SU-DHL-6 (cell line): ENCODE measurements around the gene COX19.

ENCODE experiments used
- H2AFZ ChIP-seq: fragments of 200-600 bp; sonication (generic); 2 replicates; pipeline ENCODE4 v1.6.1; 2014; ENCODE audit warnings: low read depth, mild to moderate bottlenecking, moderate library complexity, mixed read lengths, antibody characterized with exemption, low read length; ENCODE audit not compliant: severe bottlenecking
- H3F3A ChIP-seq: fragments of 200-600 bp; shearing (Covaris generic); 2 replicates; pipeline ENCODE4 v1.6.0; 2016; ENCODE audit warnings: antibody characterized with exemption, mild to moderate bottlenecking; ENCODE audit not compliant: insufficient read depth
- H3K27ac ChIP-seq: fragments of 200-600 bp; sonication (generic); 2 replicates; pipeline ENCODE4 v1.5.1; 2016; ENCODE audit warnings: low read depth, mild to moderate bottlenecking, low read length, moderate library complexity, mixed read lengths
- H3K27me3 ChIP-seq: fragments of 200-600 bp; sonication (generic), shearing (Covaris generic); 2 replicates; pipeline ENCODE4 v1.6.0; 2014; ENCODE audit warnings: mild to moderate bottlenecking, low read length
- H3K36me3 ChIP-seq: fragments of 200-600 bp; sonication (generic); 2 replicates; pipeline ENCODE4 v1.6.1; 2014; ENCODE audit warnings: mild to moderate bottlenecking, low read length, mixed read lengths
- H3K4me2 ChIP-seq: fragments of 300-600, 200-600 bp; shearing (Covaris generic), sonication (generic); 2 replicates; pipeline ENCODE4 v1.6.0; 2014; ENCODE audit warnings: low read length, low read depth, mild to moderate bottlenecking; ENCODE audit not compliant: poor library complexity, severe bottlenecking
- H3K4me3 ChIP-seq: fragments of 200-600 bp; sonication (generic); 2 replicates; pipeline ENCODE4 v1.5.1; 2014; ENCODE audit warnings: antibody characterized with exemption, low read length, mild to moderate bottlenecking, mixed read lengths; ENCODE audit not compliant: insufficient read depth, poor library complexity, severe bottlenecking
- H3K79me2 ChIP-seq: fragments of 200-600 bp; sonication (generic); 2 replicates; pipeline ENCODE4 v1.6.1; 2014; ENCODE audit warnings: mild to moderate bottlenecking, low read length, moderate library complexity; ENCODE audit not compliant: insufficient read depth
- H3K9ac ChIP-seq: fragments of 200-600 bp; sonication (generic); 2 replicates; pipeline ENCODE4 v1.7.0; 2014; ENCODE audit warnings: mild to moderate bottlenecking, low read length
- H3K9me2 ChIP-seq: fragments of 200-600 bp; sonication (generic); replicated peaks from 2 replicates; pipeline ENCODE4 v1.6.1; 2014; ENCODE audit warnings: low read length; ENCODE audit not compliant: insufficient read depth
- H3K9me3 ChIP-seq: fragments of 200-600 bp; sonication (generic); 2 replicates; pipeline ENCODE4 v1.6.1; 2014; ENCODE audit warnings: low read length, mixed read lengths; ENCODE audit not compliant: insufficient read depth
- H4K20me1 ChIP-seq: fragments of 200-600 bp; sonication (generic); 2 replicates; pipeline ENCODE4 v1.6.1; 2014; ENCODE audit warnings: low read depth, mild to moderate bottlenecking, antibody characterized with exemption, low read length, moderate library complexity, mixed read lengths
- CTCF ChIP-seq: fragments of 200-600 bp; sonication (generic); IDR thresholded peaks from one replicate; pipeline ENCODE4 v1.5.1; 2017; ENCODE audit warnings: antibody characterized with exemption, mild to moderate bottlenecking, low read length, moderate library complexity; ENCODE audit not compliant: insufficient read depth, poor library complexity, severe bottlenecking
- EZH2phosphoT487 ChIP-seq: fragments of 200-600 bp; sonication (generic), shearing (Covaris generic); conservative IDR thresholded peaks from 2 replicates; pipeline ENCODE4 v1.6.1; 2018; ENCODE audit warnings: mild to moderate bottlenecking, antibody characterized with exemption, low read length, moderate library complexity, mixed read lengths

The COX19 gene

GRCh38 chr7:919114-919442 lies 56.3 kb downstream of the COX19 start:
- H3F3A ChIP-seq, result no peaks in the 10 kb centered on the region
- H4K20me1 ChIP-seq, result no peaks in the 10 kb centered on the region
- no peaks in the 10 kb centered on the region for H3K9me3 ChIP-seq
- H3K79me2 ChIP-seq, result no peaks in the 10 kb centered on the region
- TF ChIP-seq EZH2phosphoT487, result no peak
- no peak for TF ChIP-seq CTCF
- H3K9me2 ChIP-seq, result no peaks in the 10 kb centered on the region
- no peak overlapping the region for H2AFZ ChIP-seq
- no peak overlapping the region for H3K27ac ChIP-seq
- H3K27me3 ChIP-seq, result no peaks in the 10 kb centered on the region
- H3K36me3 ChIP-seq, result no peaks in the 10 kb centered on the region
- no peak overlapping the region for H3K4me3 ChIP-seq
- no peak overlapping the region for H3K4me2 ChIP-seq
- no peak overlapping the region for H3K9ac ChIP-seq

GRCh38 chr7:918441-919113 lies 56.8 kb downstream of the COX19 start:
- Histone ChIP-seq H3K27me3 (no peaks in the 10 kb centered on the region), H3K36me3 (no peaks in the 10 kb centered on the region), H3K4me2 (no peak overlapping the region), H2AFZ (no peak overlapping the region), H3K4me3 (no peak overlapping the region), H3K27ac (no peak overlapping the region), H4K20me1 (no peaks in the 10 kb centered on the region), H3K79me2 (no peaks in the 10 kb centered on the region), H3K9ac (no peak overlapping the region), H3K9me2 (no peaks in the 10 kb centered on the region), H3F3A (no peaks in the 10 kb centered on the region), H3K9me3 (no peaks in the 10 kb centered on the region)
- TF ChIP-seq CTCF (no peak), EZH2phosphoT487 (no peak)

- H4K20me1 ChIP-seq, result no peaks in the 10 kb centered on the region
- no peak overlapping the region for H2AFZ ChIP-seq
- no peaks in the 10 kb centered on the region for H3K9me2 ChIP-seq
- no peak overlapping the region for H3K9ac ChIP-seq
- H3K4me3 ChIP-seq, result no peak overlapping the region
- H3K4me2 ChIP-seq, result no peak overlapping the region
- no peaks in the 10 kb centered on the region for H3K79me2 ChIP-seq
- H3F3A ChIP-seq, result no peaks in the 10 kb centered on the region
- H3K27me3 ChIP-seq, result no peaks in the 10 kb centered on the region
- TF ChIP-seq CTCF, result no peak
- TF ChIP-seq EZH2phosphoT487, result no peak
- no peak overlapping the region for H3K27ac ChIP-seq
- H3K36me3 ChIP-seq, result no peaks in the 10 kb centered on the region
- no peaks in the 10 kb centered on the region for H3K9me3 ChIP-seq
Measured at GRCh38 chr7:918118-918425, 57.3 kb downstream of the COX19 start.
